Measurements from ENCODE around the gene GRM7.

Gene GRM7

GRCh38 chr3:7367968-7368367 lies 507.1 kb downstream of the GRM7 start:
- intact Hi-C loops (cut with DNase I): no loop called here

GRCh38 chr3:7368597-7368996 lies 507.7 kb downstream of the GRM7 start:
- no peak for DNase-seq
- intact Hi-C loops (cut with DNase I): no loop called here

More at GRCh38 chr3:7367968-7368367, 507.1 kb downstream of the GRM7 start:
- DNase-seq: no peak

GRCh38 chr3:7371693-7372572 lies 511.0 kb downstream of the GRM7 start:
- DNase-seq: peak in 17 of 42 donors; percentile 2 to 61 (median 21)
- intact Hi-C loops (cut with DNase I): no loop called here

GRCh38 chr3:7377103-7377502 lies 516.2 kb downstream of the GRM7 start:
- intact Hi-C loops (cut with DNase I): no loop called here
- no peak for DNase-seq

GRCh38 chr3:7381741-7382140 lies 520.8 kb downstream of the GRM7 start:
- intact Hi-C loops (cut with DNase I): no loop called here
- DNase-seq: no peak

GRCh38 chr3:7382293-7383010 lies 521.5 kb downstream of the GRM7 start:
- DNase-seq: no peak
- intact Hi-C loops (cut with DNase I): no loop called here

- no peak for DNase-seq
- intact Hi-C loops (cut with DNase I): no loop called here
These were observed 524.7 kb downstream of the GRM7 start for GRCh38 chr3:7385635-7386034.

- intact Hi-C loops (cut with DNase I): no loop called here
- DNase-seq: no peak
These were observed 527.1 kb downstream of the GRM7 start for GRCh38 chr3:7388026-7388425.

- intact Hi-C loops (cut with DNase I): no loop called here
- no peak for DNase-seq
These were observed 531.3 kb downstream of the GRM7 start for GRCh38 chr3:7392206-7392605.

GRCh38 chr3:7393944-7394605 lies 533.2 kb downstream of the GRM7 start:
- no peak for DNase-seq
- intact Hi-C loops (cut with DNase I): no loop called here

GRCh38 chr3:7396534-7396933 lies 535.6 kb downstream of the GRM7 start:
- intact Hi-C loops (cut with DNase I): no loop called here
- no peak for DNase-seq

- intact Hi-C loops (cut with DNase I): no loop called here
- no peak for DNase-seq
These were observed 536.2 kb downstream of the GRM7 start for GRCh38 chr3:7397097-7397496.

GRCh38 chr3:7400360-7400759 lies 539.4 kb downstream of the GRM7 start:
- no peak for DNase-seq
- intact Hi-C loops (cut with DNase I): no loop called here

GRCh38 chr3:7401418-7401817 lies 540.5 kb downstream of the GRM7 start:
- intact Hi-C loops (cut with DNase I): no loop called here
- DNase-seq: no peak

- intact Hi-C loops (cut with DNase I): no loop called here
- no peak for DNase-seq
These were observed 546.2 kb downstream of the GRM7 start for GRCh38 chr3:7407107-7407506.

GRCh38 chr3:7410782-7411181 lies 549.9 kb downstream of the GRM7 start:
- no peak for DNase-seq
- intact Hi-C loops (cut with DNase I): no loop called here

- intact Hi-C loops (cut with DNase I): no loop called here
- DNase-seq: no peak
These were observed 560.1 kb downstream of the GRM7 start for GRCh38 chr3:7421065-7421464.

GRCh38 chr3:7423036-7423435 lies 562.1 kb downstream of the GRM7 start:
- peak in 1 of 42 donors; percentile 3 for DNase-seq
- intact Hi-C loops (cut with DNase I): no loop called here

- intact Hi-C loops (cut with DNase I): no loop called here
- no peak for DNase-seq
These were observed 563.1 kb downstream of the GRM7 start for GRCh38 chr3:7423995-7424394.

- intact Hi-C loops (cut with DNase I): no loop called here
These were observed 567.3 kb downstream of the GRM7 start for GRCh38 chr3:7428206-7428718.

More at GRCh38 chr3:7428206-7428718, 567.3 kb downstream of the GRM7 start:
- DNase-seq: no peak
